NCI-H2227 treated with DMSO at 0.1 percent for 48 hours (cell line): Measurements from ENCODE around the gene CHRNB4.
"Not testable (repeated sequence)": the region's sequence is repeated elsewhere in the genome, so short reads cannot be mapped to it uniquely, and the experiment has no call there.

Experiments
- DNase-seq: peaks from one replicate; lab custom pipeline; 2025; lab: John Stamatoyannopoulos, UW

CHRNB4 gene, protein sequence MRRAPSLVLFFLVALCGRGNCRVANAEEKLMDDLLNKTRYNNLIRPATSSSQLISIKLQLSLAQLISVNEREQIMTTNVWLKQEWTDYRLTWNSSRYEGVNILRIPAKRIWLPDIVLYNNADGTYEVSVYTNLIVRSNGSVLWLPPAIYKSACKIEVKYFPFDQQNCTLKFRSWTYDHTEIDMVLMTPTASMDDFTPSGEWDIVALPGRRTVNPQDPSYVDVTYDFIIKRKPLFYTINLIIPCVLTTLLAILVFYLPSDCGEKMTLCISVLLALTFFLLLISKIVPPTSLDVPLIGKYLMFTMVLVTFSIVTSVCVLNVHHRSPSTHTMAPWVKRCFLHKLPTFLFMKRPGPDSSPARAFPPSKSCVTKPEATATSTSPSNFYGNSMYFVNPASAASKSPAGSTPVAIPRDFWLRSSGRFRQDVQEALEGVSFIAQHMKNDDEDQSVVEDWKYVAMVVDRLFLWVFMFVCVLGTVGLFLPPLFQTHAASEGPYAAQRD

DNA sequence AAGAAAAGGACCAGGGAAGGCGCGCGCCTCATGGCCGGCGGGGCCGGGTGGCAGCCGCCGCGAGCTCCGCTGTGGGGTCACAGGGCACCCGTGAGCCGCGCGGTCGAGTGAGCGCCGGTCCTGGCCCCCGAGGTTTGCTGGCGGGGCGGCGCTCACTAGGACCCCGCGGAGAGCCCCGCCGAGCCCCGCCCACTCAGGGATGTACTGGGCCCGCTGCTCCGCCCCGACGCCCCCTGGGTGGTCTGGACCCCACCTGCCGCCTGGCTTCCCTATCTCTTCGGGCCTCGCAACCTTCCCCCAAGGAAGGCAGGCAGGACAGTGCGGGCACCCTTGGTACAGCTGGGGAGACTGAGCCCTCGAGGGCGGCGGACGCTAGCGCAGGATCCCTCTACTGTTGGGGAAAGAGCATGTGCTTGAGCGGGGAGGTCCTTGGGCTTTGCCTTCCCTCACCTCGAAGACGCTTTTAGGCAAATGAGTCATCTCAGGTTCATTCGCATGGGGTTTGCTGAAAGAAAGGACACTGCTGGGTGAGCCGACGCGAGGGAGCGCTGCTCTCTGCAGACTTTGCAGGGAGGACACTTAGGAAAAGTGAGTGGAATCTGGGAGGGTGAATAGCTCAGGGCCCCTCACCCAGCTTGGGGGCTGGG is at the start of gene CHRNB4:
Gene CHRNB4, minus strand, starts transcription at position 109 of the 647 bp plus-strand sequence. Its CDS starts 77 bp downstream, at position 32.
- DNase-seq = no peak

GRCh38 chr15:78689626-78690025 is 48.6 kb upstream of the CHRNB4 start:
- DNase-seq = no peak

DNA sequence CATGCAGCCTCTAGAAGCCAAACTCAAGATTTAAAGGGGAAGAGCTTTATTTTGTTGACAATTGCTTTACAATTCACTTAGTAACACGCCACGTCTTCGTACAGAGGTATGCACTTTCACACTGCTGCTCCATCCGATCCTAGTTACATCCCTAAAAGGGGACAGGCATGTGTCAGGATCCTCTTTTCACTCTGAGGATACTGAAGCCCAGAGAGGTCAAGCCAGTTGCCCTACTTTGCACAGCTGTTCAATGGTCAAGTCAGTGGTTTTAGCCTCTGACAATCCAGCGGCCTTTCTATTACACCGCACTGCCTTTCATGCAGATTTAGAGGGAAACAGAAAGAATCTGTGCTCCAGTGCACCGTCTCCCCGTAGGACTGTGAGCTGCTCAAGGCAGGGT is 44.9 kb upstream of the CHRNB4 start:
- no peak for DNase-seq

- no peak for DNase-seq
These were observed 44.3 kb upstream of the CHRNB4 start for GRCh38 chr15:78685159-78685921.

GRCh38 chr15:78684657-78685056 is 43.6 kb upstream of the CHRNB4 start:
- DNase-seq = no peak

- not testable (repeated sequence) for DNase-seq
These were observed 42.6 kb upstream of the CHRNB4 start for GRCh38 chr15:78683599-78683998.

DNA sequence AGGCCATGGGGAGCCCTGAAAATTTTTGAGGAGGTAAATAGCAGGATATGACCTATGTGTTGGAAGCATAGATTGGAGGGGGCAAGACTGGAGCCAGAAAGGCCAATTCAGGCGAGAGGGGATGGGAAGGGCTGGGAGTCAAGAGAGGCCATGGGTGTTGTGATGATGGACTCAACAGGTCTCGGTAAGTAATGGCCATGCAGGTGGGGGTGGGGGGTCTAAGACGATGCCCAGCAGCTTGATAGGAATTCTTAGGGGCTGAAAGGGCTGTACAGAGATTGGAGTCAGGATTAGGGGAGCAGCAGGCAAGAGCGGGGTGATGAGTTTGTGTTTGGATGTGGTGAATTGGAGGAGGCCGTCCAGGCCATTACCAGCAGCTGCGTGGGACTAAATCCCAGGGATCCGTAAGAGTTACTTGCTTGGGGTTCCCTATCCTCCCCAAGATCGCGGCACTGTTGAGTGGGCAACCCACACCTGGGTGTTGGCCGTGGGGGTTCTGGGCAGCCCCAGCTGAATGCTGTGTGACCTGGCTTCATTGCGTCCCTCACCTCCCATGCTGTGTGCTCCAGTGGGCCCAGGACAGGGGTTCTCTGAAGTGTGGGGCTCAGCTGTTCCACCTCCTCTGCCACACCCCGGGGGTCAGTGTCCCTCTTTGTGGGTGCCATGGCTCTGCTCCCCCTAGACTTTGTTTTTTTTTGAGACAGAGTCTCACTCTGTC is 41.8 kb upstream of the CHRNB4 start:
- DNase-seq = no peak

GRCh38 chr15:78682004-78682651 is 41.1 kb upstream of the CHRNB4 start:
- no peak for DNase-seq

GRCh38 chr15:78681281-78682003 is 40.4 kb upstream of the CHRNB4 start:
- no peak for DNase-seq

DNA sequence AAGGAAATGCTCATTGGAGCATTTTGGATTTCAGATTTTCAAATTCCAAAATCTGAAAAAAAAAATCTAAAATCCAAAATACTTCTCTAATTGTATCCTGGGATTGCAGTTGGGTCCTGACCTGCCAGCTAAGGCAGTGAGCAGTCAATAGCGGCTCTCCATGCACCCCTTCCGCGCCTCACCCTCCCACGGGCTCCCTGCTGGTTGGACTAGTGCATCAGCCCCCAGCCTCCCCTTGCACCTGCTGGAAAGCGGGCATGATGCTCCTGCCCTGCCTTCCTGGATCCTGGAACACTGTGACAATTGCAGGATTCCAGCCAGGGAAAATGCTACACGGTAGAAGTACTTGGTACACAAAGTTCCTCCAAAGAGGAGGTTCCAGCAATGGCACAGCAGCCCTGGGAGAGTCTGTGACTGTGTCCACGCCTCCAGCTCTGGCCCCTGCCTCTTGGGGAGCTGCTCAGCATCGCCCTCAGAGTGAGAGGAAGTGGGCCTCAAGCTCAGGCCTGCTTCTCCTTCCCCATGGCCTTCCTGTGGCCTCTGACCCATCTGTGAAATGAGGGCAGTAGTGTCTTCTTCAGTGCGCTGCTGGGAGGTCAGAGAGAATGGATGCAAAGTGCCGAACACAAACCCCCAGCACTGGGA is 39.5 kb upstream of the CHRNB4 start:
- no peak for DNase-seq

DNA sequence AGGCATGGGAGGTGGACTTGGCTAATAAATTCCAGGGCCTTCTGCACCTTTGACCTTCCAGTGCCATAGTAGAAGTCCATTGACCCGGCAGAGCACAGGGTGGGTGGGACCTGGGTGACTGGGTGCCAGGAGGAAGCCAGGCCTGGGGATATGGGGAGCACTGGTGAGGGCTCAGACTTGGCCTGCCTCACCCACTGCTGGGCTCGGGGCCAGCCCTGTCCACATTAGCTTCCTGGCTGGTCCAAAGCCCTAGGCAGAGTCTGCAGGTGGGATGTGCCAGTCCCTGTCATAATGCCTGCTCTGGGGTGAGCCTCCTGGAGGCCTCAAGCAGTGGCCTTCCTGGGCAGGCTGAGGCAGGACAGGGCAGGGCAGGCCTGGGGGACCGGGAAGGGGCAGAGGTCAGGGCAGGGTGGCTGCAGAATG is 38.1 kb upstream of the CHRNB4 start:
- no peak for DNase-seq

DNA sequence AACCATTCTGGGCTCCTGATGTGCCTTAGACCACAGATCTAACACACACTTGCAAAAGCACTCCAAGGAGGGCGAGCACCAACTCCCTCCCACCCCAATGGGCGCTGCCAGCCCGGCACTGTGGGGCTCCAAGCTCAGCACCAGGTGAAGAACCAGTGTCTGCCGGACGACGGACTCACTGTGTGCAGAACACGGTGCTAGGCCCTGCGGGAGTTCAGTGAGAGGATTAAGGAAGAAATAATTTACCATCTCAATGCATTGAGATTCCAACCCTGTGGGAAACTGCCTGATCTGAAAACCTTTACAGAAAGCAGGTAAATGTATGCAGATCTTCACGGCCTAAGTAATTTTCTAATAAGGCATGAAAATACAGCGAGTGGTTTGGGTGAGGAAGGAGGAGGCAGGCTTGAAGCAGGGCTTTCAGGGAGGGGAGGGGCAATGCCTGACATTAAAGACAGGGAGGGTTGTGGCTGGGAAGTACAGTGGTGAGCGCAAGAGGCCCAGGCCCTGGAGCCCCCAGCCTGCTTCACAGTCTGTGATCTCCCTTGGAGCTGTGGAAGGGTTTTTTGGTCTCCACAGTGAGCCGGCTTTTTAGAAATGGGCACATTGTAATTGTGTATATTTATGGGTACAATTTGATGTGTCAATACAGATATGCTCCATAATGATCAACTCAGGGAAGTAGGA is 35.6 kb upstream of the CHRNB4 start:
- no peak for DNase-seq

DNA sequence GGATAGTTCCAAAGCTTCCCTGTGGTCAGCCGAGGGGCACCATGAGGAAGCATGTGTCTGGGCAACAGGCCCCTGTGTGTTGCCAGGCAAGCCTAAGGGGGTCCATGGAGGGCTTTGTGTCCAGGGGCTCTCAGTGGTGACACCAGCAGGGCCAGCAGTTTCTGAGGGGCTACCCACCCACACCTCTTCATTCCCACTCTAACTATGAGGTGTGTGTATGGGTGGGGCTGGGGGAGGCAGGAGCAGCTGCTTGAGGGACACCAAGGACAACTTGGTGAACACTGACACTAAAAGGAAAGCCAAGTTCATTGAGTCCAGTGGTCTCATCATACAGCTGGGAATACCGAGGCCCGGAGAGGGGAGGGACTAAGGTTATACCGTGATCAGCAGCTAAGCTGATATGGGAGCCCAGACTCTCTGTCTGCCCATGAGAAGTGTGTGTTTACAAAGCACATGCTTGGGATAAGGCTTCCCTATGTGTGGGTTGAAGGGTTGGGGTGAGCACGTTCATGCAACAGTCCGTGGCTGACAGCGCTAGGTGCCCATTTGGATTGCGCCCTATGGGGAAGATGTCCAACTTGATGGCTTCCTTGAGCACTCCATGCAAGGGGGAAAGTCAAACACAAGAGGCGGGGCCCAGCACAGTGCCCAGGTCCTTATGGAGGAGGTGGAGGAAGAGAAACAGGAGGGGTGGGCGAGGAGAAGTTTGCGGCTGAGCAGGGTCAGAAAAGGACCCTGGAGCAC is 34.8 kb upstream of the CHRNB4 start:
- no peak for DNase-seq

DNA sequence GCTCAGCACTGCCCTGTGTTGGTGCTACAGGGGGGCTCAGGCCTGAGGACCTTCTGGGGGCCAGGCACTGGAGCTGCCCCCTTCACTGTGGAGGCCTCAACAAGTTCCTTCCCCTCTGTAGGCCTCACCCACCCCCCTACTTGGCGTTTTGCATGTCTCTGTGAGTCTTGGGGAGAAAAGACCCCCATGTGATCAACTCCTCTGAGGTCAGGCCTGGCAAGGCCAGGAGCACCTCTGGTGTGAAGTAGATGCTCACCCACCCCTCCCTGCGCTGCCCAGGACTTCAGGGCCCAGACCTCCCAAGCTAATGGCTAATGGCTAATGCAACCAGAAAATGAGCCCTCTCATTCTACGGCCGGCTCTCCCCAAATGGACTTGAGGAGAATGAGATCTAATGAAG is 34.2 kb upstream of the CHRNB4 start:
- no peak for DNase-seq

DNA sequence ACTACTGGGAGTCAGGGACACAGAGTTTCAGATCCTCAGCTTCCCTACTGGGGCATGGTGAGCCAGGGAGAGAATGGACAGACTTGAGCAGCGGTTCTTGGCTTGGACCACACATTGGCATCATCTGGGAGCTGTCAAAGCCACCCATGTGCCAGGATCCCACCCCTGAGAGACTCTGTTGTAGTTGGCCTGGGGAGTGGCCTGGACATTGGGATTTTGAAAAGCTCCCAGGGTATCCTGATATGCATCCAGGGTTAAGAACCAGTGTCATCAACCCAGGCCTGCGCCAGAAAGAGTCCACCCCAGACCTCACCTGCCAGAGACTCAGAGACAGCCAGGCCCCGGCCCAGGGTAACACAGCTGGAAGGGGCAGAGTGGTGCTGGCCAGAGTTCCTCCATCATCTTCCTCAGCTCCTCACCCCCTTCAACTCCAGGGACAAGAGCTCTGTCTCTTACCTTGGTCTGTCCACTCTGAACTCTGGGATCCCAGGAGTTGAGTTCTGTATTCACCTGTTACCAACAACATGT is 33.0 kb upstream of the CHRNB4 start:
- DNase-seq = no peak

DNA sequence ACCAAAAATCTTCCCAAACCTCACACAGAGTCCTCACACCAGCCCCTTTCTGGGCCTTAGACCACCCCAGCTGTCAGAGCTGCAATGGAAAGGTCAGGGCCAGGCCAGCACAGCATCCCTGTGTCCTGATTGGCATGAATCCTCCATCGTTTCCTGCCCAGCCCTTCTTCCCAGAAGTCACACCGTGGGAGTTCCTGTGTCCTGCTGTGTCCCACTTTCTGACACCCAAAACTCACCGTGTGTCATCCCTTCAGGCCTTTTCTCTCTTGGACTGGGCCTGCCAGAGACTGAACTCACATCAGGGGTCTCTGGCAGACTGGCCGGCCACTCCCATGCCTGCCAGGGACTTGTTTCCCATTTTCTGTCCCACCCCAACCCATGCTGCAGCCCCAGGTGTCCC is 32.5 kb upstream of the CHRNB4 start:
- no peak for DNase-seq

GRCh38 chr15:78672285-78673014 is 31.4 kb upstream of the CHRNB4 start:
- DNase-seq = no peak

- DNase-seq = no peak
These were observed 30.7 kb upstream of the CHRNB4 start for GRCh38 chr15:78671626-78672211.
